ENCODE measurements around the gene TENM4.

Gene TENM4

GRCh38 chr11:79421820-79422219 is 19.0 kb downstream of the TENM4 start:
- no peak for DNase-seq (ENCODE audit: low read depth in 2 of 2, low spot score in 1 of 2)

GRCh38 chr11:79419120-79419519 is 21.7 kb downstream of the TENM4 start:
- no peak for DNase-seq (ENCODE audit: low read depth in 2 of 2, low spot score in 1 of 2)

- DNase-seq (ENCODE audit: low read depth in 2 of 2, low spot score in 1 of 2) = no peak
These were observed 22.6 kb downstream of the TENM4 start for GRCh38 chr11:79418241-79418640.

- no peak for DNase-seq (ENCODE audit: low read depth in 2 of 2, low spot score in 1 of 2)
These were observed 23.5 kb downstream of the TENM4 start for GRCh38 chr11:79417069-79417920.

- no peak for DNase-seq (ENCODE audit: low read depth in 2 of 2, low spot score in 1 of 2)
These were observed 24.9 kb downstream of the TENM4 start for GRCh38 chr11:79415912-79416311.

GRCh38 chr11:79415411-79415810 is 25.4 kb downstream of the TENM4 start:
- DNase-seq (ENCODE audit: low read depth in 2 of 2, low spot score in 1 of 2) = no peak

- no peak for DNase-seq (ENCODE audit: low read depth in 2 of 2, low spot score in 1 of 2)
These were observed 26.0 kb downstream of the TENM4 start for GRCh38 chr11:79414644-79415317.

GRCh38 chr11:79414041-79414440 is 26.8 kb downstream of the TENM4 start:
- DNase-seq (ENCODE audit: low read depth in 2 of 2, low spot score in 1 of 2) = no peak

GRCh38 chr11:79413268-79413667 is 27.6 kb downstream of the TENM4 start:
- DNase-seq (ENCODE audit: low read depth in 2 of 2, low spot score in 1 of 2) = no peak

- DNase-seq (ENCODE audit: low read depth in 2 of 2, low spot score in 1 of 2) = no peak
These were observed 28.1 kb downstream of the TENM4 start for GRCh38 chr11:79412761-79413160.

GRCh38 chr11:79409330-79409729 is 31.5 kb downstream of the TENM4 start:
- DNase-seq (ENCODE audit: low read depth in 2 of 2, low spot score in 1 of 2) = no peak

GRCh38 chr11:79406376-79406775 is 34.5 kb downstream of the TENM4 start:
- DNase-seq (ENCODE audit: low read depth in 2 of 2, low spot score in 1 of 2) = no peak

- DNase-seq (ENCODE audit: low read depth in 2 of 2, low spot score in 1 of 2) = no peak
These were observed 36.0 kb downstream of the TENM4 start for GRCh38 chr11:79404806-79405205.

- no peak for DNase-seq (ENCODE audit: low read depth in 2 of 2, low spot score in 1 of 2)
These were observed 36.5 kb downstream of the TENM4 start for GRCh38 chr11:79404325-79404724.

GRCh38 chr11:79403839-79404238 is 37.0 kb downstream of the TENM4 start:
- DNase-seq (ENCODE audit: low read depth in 2 of 2, low spot score in 1 of 2) = no peak

- DNase-seq (ENCODE audit: low read depth in 2 of 2, low spot score in 1 of 2) = no peak
These were observed 37.9 kb downstream of the TENM4 start for GRCh38 chr11:79402912-79403311.

- no peak for DNase-seq (ENCODE audit: low read depth in 2 of 2, low spot score in 1 of 2)
These were observed 40.0 kb downstream of the TENM4 start for GRCh38 chr11:79400717-79401330.

- no peak for DNase-seq (ENCODE audit: low read depth in 2 of 2, low spot score in 1 of 2)
These were observed 40.6 kb downstream of the TENM4 start for GRCh38 chr11:79400206-79400605.

GRCh38 chr11:79397252-79397651 is 43.6 kb downstream of the TENM4 start:
- DNase-seq (ENCODE audit: low read depth in 2 of 2, low spot score in 1 of 2) = no peak

GRCh38 chr11:79396674-79397073 is 44.2 kb downstream of the TENM4 start:
- no peak for DNase-seq (ENCODE audit: low read depth in 2 of 2, low spot score in 1 of 2)

- DNase-seq (ENCODE audit: low read depth in 2 of 2, low spot score in 1 of 2) = no peak
These were observed 44.8 kb downstream of the TENM4 start for GRCh38 chr11:79396001-79396400.

- DNase-seq (ENCODE audit: low read depth in 2 of 2, low spot score in 1 of 2) = no peak
These were observed 47.3 kb downstream of the TENM4 start for GRCh38 chr11:79393362-79394043.

All from stimulated activated CD8-positive, alpha-beta memory T cell treated with anti-CD3 and anti-CD28 coated beads, Interleukin-4, amount 100 ng/mL, for 4 hours (primary cell).